ENCODE data around the gene RAB3GAP2.

The RAB3GAP2 gene

GRCh38 chr1:220153147-220153546 is 119.1 kb downstream of the RAB3GAP2 start:
- no peaks in the 10 kb centered on the region for H3K9me3 ChIP-seq (ENCODE audit: insufficient read depth, low read depth, low read length)
- no peaks in the 10 kb centered on the region for H3K79me2 ChIP-seq (ENCODE audit: insufficient read depth, low read length)
- H2AFZ ChIP-seq (ENCODE audit: low read length) = no peak overlapping the region
- no peak overlapping the region for H3K4me2 ChIP-seq (ENCODE audit: low read depth, low read length, poor library complexity, severe bottlenecking)
- H3K27me3 ChIP-seq (ENCODE audit: insufficient read depth, low read length, poor library complexity, severe bottlenecking) = no peaks in the 10 kb centered on the region
- H3K4me3 ChIP-seq (ENCODE audit: low read length, poor library complexity, severe bottlenecking) = no peak overlapping the region
- TF ChIP-seq EZH2phosphoT487 (IDR thresholded peaks at IDR 0.05; ENCODE audit: borderline replicate concordance) (no peak), CTCF (conservative IDR thresholded peaks at IDR 0.05; ENCODE audit: low read length) (no peak)
- H3K9ac ChIP-seq (ENCODE audit: low read depth, low read length, poor library complexity, severe bottlenecking) = no peak overlapping the region
- H3K36me3 ChIP-seq (ENCODE audit: insufficient read depth, low read length) = peaks cover 57% of the 10 kb centered on the region
- no peaks in the 10 kb centered on the region for H4K20me1 ChIP-seq (ENCODE audit: insufficient read depth, low read length, poor library complexity, severe bottlenecking)
- no peaks in the 10 kb centered on the region for H3F3A ChIP-seq (ENCODE audit: low read depth)
- no peaks in the 10 kb centered on the region for H3K9me2 ChIP-seq (replicated peaks; ENCODE audit: low read depth, low read length)
- H3K4me1 ChIP-seq (ENCODE audit: insufficient read depth, low read length, poor library complexity, severe bottlenecking) = peaks cover 7% of the 10 kb centered on the region

DNA sequence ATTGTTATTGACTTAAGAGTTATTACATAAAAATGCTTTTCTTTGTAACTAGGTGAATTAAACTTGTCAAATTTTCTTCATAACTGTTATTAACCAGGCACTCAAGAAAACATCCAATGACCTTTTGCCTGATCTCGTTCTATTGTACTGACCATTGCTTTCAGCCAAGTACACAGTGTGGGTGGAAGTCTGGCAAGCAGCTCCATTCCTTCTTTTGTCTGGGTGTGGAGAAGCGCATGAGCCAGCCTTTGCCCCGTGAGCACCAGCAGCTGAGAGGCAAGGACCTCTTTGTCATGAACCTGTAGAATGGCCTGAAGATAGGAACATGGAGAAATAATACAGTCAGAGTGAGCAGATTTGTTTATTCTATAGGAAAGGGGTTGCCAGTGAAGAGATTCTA is 120.8 kb downstream of the RAB3GAP2 start:
- Histone ChIP-seq H3K9ac (ENCODE audit: low read depth, low read length, poor library complexity, severe bottlenecking) (no peak overlapping the region), H3K36me3 (ENCODE audit: insufficient read depth, low read length) (peaks cover 54% of the 10 kb centered on the region; the same call in 1 of the 2 replicates), H3K9me2 (replicated peaks; ENCODE audit: low read depth, low read length) (no peaks in the 10 kb centered on the region), H3K27me3 (ENCODE audit: insufficient read depth, low read length, poor library complexity, severe bottlenecking) (no peaks in the 10 kb centered on the region), H3K4me2 (ENCODE audit: low read depth, low read length, poor library complexity, severe bottlenecking) (no peak overlapping the region), H3K9me3 (ENCODE audit: insufficient read depth, low read depth, low read length) (no peaks in the 10 kb centered on the region), H3F3A (ENCODE audit: low read depth) (no peaks in the 10 kb centered on the region), H3K79me2 (ENCODE audit: insufficient read depth, low read length) (no peaks in the 10 kb centered on the region), H4K20me1 (ENCODE audit: insufficient read depth, low read length, poor library complexity, severe bottlenecking) (no peaks in the 10 kb centered on the region), H3K4me1 (ENCODE audit: insufficient read depth, low read length, poor library complexity, severe bottlenecking) (no peaks in the 10 kb centered on the region), H3K4me3 (ENCODE audit: low read length, poor library complexity, severe bottlenecking) (no peak overlapping the region), H2AFZ (ENCODE audit: low read length) (no peak overlapping the region)
- TF ChIP-seq EZH2phosphoT487 (IDR thresholded peaks at IDR 0.05; ENCODE audit: borderline replicate concordance) (no peak), CTCF (conservative IDR thresholded peaks at IDR 0.05; ENCODE audit: low read length) (no peak)

DNA sequence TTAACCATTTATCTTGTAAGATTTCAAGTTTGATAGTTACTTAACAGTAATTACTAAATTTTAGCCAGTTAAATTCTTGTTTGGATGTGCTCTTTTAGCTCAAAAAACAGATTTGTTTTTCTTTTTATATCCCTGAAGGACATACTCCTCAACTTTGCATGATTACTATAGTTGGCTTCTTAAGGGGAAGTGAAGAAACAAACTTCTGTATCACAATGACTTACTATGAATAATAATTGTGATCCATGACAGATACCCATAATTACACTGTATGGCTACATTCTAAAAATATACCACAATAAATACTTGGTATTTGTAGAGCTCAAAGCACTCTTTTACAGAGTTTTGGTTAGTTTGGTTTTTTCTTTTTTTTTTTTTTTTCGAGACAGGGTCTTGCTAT is 122.5 kb downstream of the RAB3GAP2 start:
- Histone ChIP-seq H3K4me2 (ENCODE audit: low read depth, low read length, poor library complexity, severe bottlenecking) (no peak overlapping the region), H3K4me1 (ENCODE audit: insufficient read depth, low read length, poor library complexity, severe bottlenecking) (peaks cover 6% of the 10 kb centered on the region), H3K36me3 (ENCODE audit: insufficient read depth, low read length) (peaks cover 49% of the 10 kb centered on the region; the same call in 1 of the 2 replicates), H4K20me1 (ENCODE audit: insufficient read depth, low read length, poor library complexity, severe bottlenecking) (no peaks in the 10 kb centered on the region), H2AFZ (ENCODE audit: low read length) (no peak overlapping the region), H3F3A (ENCODE audit: low read depth) (peaks cover 3% of the 10 kb centered on the region; the same call in 1 of the 2 replicates), H3K9ac (ENCODE audit: low read depth, low read length, poor library complexity, severe bottlenecking) (no peak overlapping the region), H3K9me2 (replicated peaks; ENCODE audit: low read depth, low read length) (no peaks in the 10 kb centered on the region), H3K9me3 (ENCODE audit: insufficient read depth, low read depth, low read length) (no peaks in the 10 kb centered on the region), H3K79me2 (ENCODE audit: insufficient read depth, low read length) (no peaks in the 10 kb centered on the region), H3K4me3 (ENCODE audit: low read length, poor library complexity, severe bottlenecking) (no peak overlapping the region), H3K27me3 (ENCODE audit: insufficient read depth, low read length, poor library complexity, severe bottlenecking) (no peaks in the 10 kb centered on the region)
- TF ChIP-seq CTCF (conservative IDR thresholded peaks at IDR 0.05; ENCODE audit: low read length) (no peak), EZH2phosphoT487 (IDR thresholded peaks at IDR 0.05; ENCODE audit: borderline replicate concordance) (no peak)
